NCI-H526 treated with DMSO at 0.1 percent for 48 hours (cell line): Measurements from ENCODE around the gene THOC2.

ENCODE experiments used
- DNase-seq: peaks from one replicate; lab custom pipeline; 2025; lab: John Stamatoyannopoulos, UW

The THOC2 gene

DNA sequence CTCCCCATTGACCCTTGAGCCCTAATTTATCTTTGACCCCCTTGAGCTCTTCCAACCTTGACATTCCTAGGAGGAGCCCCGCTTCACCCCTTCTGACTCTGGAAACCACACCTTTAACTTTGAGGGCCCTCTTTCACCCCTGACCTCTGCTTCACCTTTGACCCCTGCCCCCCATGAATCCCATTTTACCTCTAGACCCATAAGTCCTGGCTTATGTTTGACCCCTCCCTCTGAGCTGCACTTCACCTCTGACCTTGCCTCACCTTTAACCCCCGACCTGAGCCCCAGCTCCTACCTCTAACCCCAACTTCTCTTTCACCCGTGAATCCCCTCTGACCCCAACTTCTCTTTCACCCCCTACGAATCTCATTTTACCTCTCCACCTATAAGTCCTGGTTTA is 169.7 kb downstream of the THOC2 start:
- DNase-seq: no peak

DNA sequence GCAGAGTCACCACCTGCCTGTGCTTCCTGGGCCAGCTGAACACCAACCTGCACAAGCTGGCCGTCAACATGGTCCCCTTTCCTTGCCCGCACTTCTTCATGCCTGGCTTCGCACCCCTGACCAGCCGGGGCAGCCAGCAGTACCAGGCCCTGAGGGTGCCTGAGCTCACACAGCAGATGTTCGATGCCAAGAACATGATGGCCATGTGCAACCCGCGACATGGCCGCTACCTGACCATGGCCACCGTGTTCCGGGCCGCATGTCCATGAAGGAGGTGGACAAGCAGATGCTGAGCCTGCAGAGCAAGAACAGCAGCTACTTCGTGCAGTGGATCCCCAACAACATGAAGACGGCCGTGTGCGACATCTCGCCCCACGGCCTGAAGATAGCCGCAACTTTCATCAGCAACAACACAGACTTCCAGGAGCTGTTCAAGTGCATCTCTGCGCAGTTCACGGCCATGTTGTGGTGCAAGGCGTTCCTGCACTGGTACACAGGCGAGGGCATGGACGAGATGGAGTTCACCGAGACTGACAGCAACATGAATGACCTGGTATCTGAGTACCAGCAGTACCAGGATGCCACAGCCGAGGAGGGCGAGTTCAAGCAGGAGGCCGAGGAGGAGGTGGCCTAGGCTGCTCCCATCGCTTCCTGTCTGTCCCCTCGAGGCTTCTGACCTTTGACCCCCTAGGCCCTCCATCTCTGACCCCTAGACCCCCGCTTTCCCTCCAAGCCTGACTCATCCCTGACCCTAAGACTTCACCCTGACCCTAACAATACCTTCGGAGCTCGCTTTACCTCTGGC is 170.3 kb downstream of the THOC2 start:
- DNase-seq: no peak

DNA sequence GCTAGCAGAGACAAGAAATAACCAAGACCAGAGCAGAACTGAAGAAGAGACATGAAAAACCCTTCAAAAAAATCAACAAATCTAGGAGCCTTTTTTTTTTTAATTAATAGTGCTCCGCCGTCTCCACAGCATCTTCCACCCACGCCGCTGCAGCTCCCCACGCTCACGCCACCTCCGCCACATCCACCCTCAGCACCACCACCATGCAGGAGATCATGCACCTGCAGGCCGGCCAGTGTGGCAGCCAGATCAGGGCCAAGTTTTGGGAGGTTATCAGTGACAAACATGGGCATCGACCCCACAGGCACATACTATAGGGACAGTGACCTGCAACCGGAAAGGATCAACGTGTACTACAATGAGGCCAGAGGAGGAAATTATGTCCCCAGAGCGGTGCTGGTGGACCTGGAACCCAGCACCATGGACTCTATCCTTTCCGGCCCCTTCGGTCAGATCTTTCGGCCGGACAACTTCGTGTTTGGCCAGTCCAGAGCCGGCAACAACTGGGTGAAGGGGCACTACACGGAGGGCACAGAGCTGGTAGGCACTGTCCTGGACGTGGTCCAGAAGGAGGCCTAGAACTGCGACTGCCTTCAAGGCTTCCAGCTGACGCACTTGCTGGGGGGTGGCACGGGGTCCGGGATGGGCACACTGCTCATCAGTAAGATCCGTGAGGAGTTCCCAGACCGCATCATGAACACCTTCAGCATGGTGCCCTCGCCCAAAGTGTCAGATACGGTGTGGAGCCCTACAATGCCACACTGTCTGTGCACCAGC is 171.2 kb downstream of the THOC2 start:
- no peak for DNase-seq

DNA sequence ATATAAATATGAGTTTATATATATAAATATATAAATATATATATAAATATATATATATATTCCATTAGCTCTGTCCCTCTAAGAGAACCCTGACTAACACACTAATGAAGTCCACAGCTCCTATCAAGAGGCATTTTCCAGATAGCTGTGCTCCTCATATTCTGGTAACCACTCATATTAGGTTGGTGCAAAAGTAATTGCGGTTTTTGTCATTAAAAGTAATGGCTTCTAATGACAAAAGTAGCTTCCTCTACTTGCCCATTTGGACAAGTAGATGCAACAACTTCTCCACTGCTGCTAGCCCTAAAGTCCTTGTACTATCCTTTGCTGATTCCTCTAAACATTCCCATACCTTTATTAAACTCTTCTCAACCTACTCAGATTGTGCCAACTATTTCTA is 182.0 kb downstream of the THOC2 start:
- DNase-seq: no peak
